ENCODE measurements around the gene GLP1R. TPM values are rescaled to one million over a fixed set of nuclear protein-coding genes. Genes with fewer than 3 reads are reported as not detected.

GLP1R gene
- polyA plus RNA-seq, 1 of the 3 experiments (the other 2 are of a cell fraction): not detected

DNA sequence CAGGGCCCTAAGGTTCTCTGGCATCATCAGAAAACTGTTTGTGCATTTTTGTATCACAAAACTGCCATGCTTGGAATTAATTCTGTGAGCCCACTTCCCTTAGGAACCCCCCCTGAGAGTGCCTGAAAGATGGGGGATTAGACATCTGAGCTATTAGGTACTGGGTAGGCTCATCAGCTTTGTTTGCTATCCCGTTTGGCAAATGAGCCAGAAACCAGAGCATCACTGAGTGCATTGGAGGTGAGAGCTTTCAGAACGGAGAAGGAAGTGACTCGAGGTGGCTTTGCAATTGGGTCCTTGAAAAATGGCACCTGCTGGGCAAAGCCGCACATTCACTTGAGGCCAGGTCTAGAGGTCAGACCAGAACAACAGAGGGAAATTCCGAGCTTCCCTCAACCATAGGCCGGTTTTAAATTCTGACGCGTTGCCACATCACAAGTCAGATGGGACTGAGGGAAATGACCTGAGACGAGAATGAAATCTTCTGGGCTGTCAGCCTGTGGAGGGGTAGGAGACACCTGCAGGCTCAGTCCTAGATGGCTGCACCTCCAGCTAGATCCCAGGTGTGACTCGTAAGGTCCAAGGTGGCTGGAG lies 8.4 kb upstream of the GLP1R start:
- POLR2A ChIA-PET: no interaction called here

GRCh38 chr6:39041072-39041471 lies 7.5 kb upstream of the GLP1R start:
- Histone ChIP-seq H3K9me3 (no peaks in the 10 kb centered on the region), H3K27ac (ENCODE audit: low read depth in 2 of 2, low read length in 1 of 2) (no peak overlapping the region), H3K9me2 (no peaks in the 10 kb centered on the region), H3K4me3 (ENCODE audit: low read depth in 2 of 2, low read length in 1 of 2) (no peak overlapping the region), H3K27me3 (ENCODE audit: insufficient read depth) (no peaks in the 10 kb centered on the region; the same call in 1 of the 2 replicates), H3K36me3 (replicated peaks in 1 of 2; ENCODE audit: control insufficient read depth in 1 of 2, insufficient read depth in 2 of 2, low read length in 1 of 2) (no peaks in the 10 kb centered on the region), H3K4me1 (ENCODE audit: control insufficient read depth in 1 of 2, insufficient read depth in 2 of 2, low read depth in 1 of 2, low read length in 1 of 2) (peaks cover 0 to 4% of the 10 kb centered on the region in 2 experiments; a peak in 1 of 4 replicates), H2AFZ (ENCODE audit: low read depth) (no peak overlapping the region), H3K9ac (no peak overlapping the region), H3F3A (replicated peaks; ENCODE audit: insufficient read depth) (no peaks in the 10 kb centered on the region), H3K79me2 (ENCODE audit: insufficient read depth) (no peaks in the 10 kb centered on the region), H3K4me2 (no peak overlapping the region), H4K20me1 (ENCODE audit: insufficient read depth) (no peaks in the 10 kb centered on the region)
- CTCF ChIA-PET: interaction anchor here (1.2 to 2.0 kb wide), 3 partner anchors 10 to 14 kb away, joined by 3 to 13 read pairs (median 4); no protein-coding TSS in a partner anchor
- POLR2A ChIA-PET: no interaction called here
- 50% methylated on average over 2 of the region's 2 CpGs for WGBS (ENCODE audit: low lambda C conversion rate)
- TF ChIP-seq GABPA (IDR thresholded peaks at IDR 0.05; ENCODE audit: low read depth): no peak
- no peak for TF ChIP-seq NRF1 (IDR thresholded peaks at IDR 0.05; ENCODE audit: low read depth, low read length)
- no peak for TF ChIP-seq ZBTB33 (IDR thresholded peaks at IDR 0.05; ENCODE audit: borderline replicate concordance, low read depth)
- TF ChIP-seq RAD21 (IDR thresholded peaks at IDR 0.05; ENCODE audit: low read length): no peak
- no peak for TF ChIP-seq CHD2 (IDR thresholded peaks at IDR 0.05; ENCODE audit: low read length, partially characterized antibody)
- TF ChIP-seq USF1 (IDR thresholded peaks at IDR 0.05; ENCODE audit: borderline replicate concordance, low read depth): no peak
- TF ChIP-seq, protein P1, sequence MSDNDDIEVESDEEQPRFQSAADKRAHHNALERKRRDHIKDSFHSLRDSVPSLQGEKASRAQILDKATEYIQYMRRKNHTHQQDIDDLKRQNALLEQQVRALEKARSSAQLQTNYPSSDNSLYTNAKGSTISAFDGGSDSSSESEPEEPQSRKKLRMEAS (IDR thresholded peaks at IDR 0.05; ENCODE audit: low read depth): no peak
- TF ChIP-seq GATA2 (CRISPR knock-in tag; IDR thresholded peaks at IDR 0.05): no peak
- TF ChIP-seq IRF3 (IDR thresholded peaks at IDR 0.05; ENCODE audit: low read depth, low read length): no peak
- no peak for TF ChIP-seq FOXJ3 (CRISPR knock-in tag; IDR thresholded peaks at IDR 0.05)
- DNase-seq: no peak

More for the DNA sequence above, 8.4 kb upstream of the GLP1R start:
- DNase-seq: no peak
- CTCF ChIA-PET: interaction anchor here (0.7 to 2.0 kb wide), 5 partner anchors 10 to 67 kb away, joined by 3 to 13 read pairs (median 3); no protein-coding TSS in a partner anchor
- H3K9me3 ChIP-seq: no peaks in the 10 kb centered on the region
- no peak overlapping the region for H3K27ac ChIP-seq (ENCODE audit: low read depth in 2 of 2, low read length in 1 of 2)
- H3K4me3 ChIP-seq (ENCODE audit: low read depth in 2 of 2, low read length in 1 of 2): no peak overlapping the region
- no peaks in the 10 kb centered on the region for H3K79me2 ChIP-seq (ENCODE audit: insufficient read depth)
- no peaks in the 10 kb centered on the region for H3K9me2 ChIP-seq
- H3K36me3 ChIP-seq (replicated peaks in 1 of 2; ENCODE audit: control insufficient read depth in 1 of 2, insufficient read depth in 2 of 2, low read length in 1 of 2): no peaks in the 10 kb centered on the region
- H3K4me2 ChIP-seq: no peak overlapping the region
- no peaks in the 10 kb centered on the region for H3F3A ChIP-seq (replicated peaks; ENCODE audit: insufficient read depth)
- H3K4me1 ChIP-seq (ENCODE audit: control insufficient read depth in 1 of 2, insufficient read depth in 2 of 2, low read depth in 1 of 2, low read length in 1 of 2): peaks cover 0 to 7% of the 10 kb centered on the region in 2 experiments; a peak in 1 of 4 replicates
- H4K20me1 ChIP-seq (ENCODE audit: insufficient read depth): no peaks in the 10 kb centered on the region
- no peaks in the 10 kb centered on the region for H3K27me3 ChIP-seq (ENCODE audit: insufficient read depth)
- no peak overlapping the region for H2AFZ ChIP-seq (ENCODE audit: low read depth)
- 43% methylated on average over 10 of the region's 10 CpGs for WGBS (ENCODE audit: low lambda C conversion rate)
- TF ChIP-seq YY1 (IDR thresholded peaks at IDR 0.05; ENCODE audit: low read depth) (no peak), TCF12 (IDR thresholded peaks at IDR 0.05) (no peak), RFX5 (IDR thresholded peaks at IDR 0.05; ENCODE audit: low read length) (no peak), POLR2AphosphoS5 (IDR thresholded peaks at IDR 0.05; ENCODE audit: low read depth, low read length) (no peak), RXRA (IDR thresholded peaks at IDR 0.05; ENCODE audit: borderline replicate concordance, low read depth) (no peak), SMC3 (IDR thresholded peaks at IDR 0.05; ENCODE audit: low read depth, low read length) (no peak), RCOR1 (IDR thresholded peaks at IDR 0.05; ENCODE audit: low read length) (no peak), NRF1 (IDR thresholded peaks at IDR 0.05; ENCODE audit: low read depth, low read length) (no peak), EZH2phosphoT487 (IDR thresholded peaks at IDR 0.05; ENCODE audit: borderline replicate concordance, low read depth) (no peak), PBX3 (IDR thresholded peaks at IDR 0.05) (no peak)
- no peak overlapping the region for H3K9ac ChIP-seq

Measured in SK-N-SH (cell line).